Testis (tissue), 3 donors: ENCODE measurements around the gene CTF1. TPM values are rescaled to one million over a fixed set of nuclear protein-coding genes. Genes with fewer than 3 reads are reported as not detected.

ENCODE experiments used
- DNase-seq: peaks from one replicate; pipeline ENCODE4 v3.0.0-alpha.2; 2019
- H3K27ac ChIP-seq, 2 donors: fragments of 200-600 bp; sonication (generic); one replicate each; pipeline ENCODE4 v1.5.1; 2019
- H3K27me3 ChIP-seq: fragments of 200-600 bp; sonication (generic); one replicate; pipeline ENCODE4 v1.5.1; 2019
- H3K36me3 ChIP-seq: fragments of 200-600 bp; sonication (generic); one replicate; pipeline ENCODE4 v1.5.1; 2017; ENCODE audit warnings: low read depth; ENCODE audit errors: missing control alignments
- H3K4me1 ChIP-seq: fragments of 200-600 bp; sonication (generic); one replicate; pipeline ENCODE4 v1.5.1; 2019
- H3K4me3 ChIP-seq, 2 donors: fragments of 200-600 bp; sonication (generic); one replicate each; pipeline ENCODE4 v1.5.1; 2017 to 2019
- H3K9me3 ChIP-seq: fragments of 200-600 bp; sonication (generic); one replicate; pipeline ENCODE4 v1.5.1; 2017
- CTCF ChIP-seq, 3 experiments: fragments of 450-650 bp in 2 of 3; fragments of 200-600 bp in 1 of 3; sonication (generic) in 1 of 3; IDR thresholded peaks; one replicate each; pipeline ENCODE4 v1.5.1; 2016 to 2019; ENCODE audit warnings: antibody characterized with exemption in 3 of 3, mild to moderate bottlenecking in 2 of 3, moderate library complexity in 1 of 3
- POLR2A ChIP-seq: fragments of 450-650 bp; IDR thresholded peaks from one replicate; pipeline ENCODE4 v1.6.1; 2017; ENCODE audit warnings: antibody characterized with exemption, mild to moderate bottlenecking, moderate library complexity
- whole genome bisulfite sequencing, 2 donors: methylation state at CpG; one replicate each; pipeline ENCODE4 v1.1.5; 2018; 5-methylcytosine and 5-hydroxymethylcytosine counted together
- intact Hi-C: fragments of 100-400 bp; cut with DNase I; formaldehyde crosslinking; loops from one replicate; pipeline ENCODE4 v1.15.1; 2023; ENCODE audit warnings: low total_unique reads
- polyA plus RNA-seq: library from polyadenylated mRNA; stranded (reverse); fragments of 350-450 nt; fragmentation: Illumina TruSeq; extraction: RNeasy Lipid Tissue Mini Kit (QIAGEN cat#74804); gene quantifications from one replicate; pipeline ENCODE4 v1.2.3, GENCODE V29; 2014; ENCODE audit warnings: low read depth, low replicate concordance; ENCODE audit not compliant: insufficient read depth
- total RNA-seq, 2 donors: library from RNA; depleted of rRNA; stranded (reverse); fragments of >200 nt; gene quantifications; one replicate each; pipeline ENCODE4 v1.2.3, GENCODE V29; 2016

CTF1 gene
- total and polyA plus RNA-seq, 3 donors from 2014 or later = 5.6 to 9.0 (median 5.9) TPM

- H3K27ac ChIP-seq = peak overlapping the region; percentile 79 to 93
- H3K36me3 ChIP-seq = no peaks in the 10 kb centered on the region
- no peaks in the 10 kb centered on the region for H3K27me3 ChIP-seq
- H3K4me1 ChIP-seq = peaks cover 18% of the 10 kb centered on the region
- intact Hi-C loops = no loop called here
- DNase-seq = peak; percentile 58
- TF ChIP-seq CTCF (IDR thresholded peaks at IDR 0.05) (peak in 1 of 3 experiments; percentile 76), POLR2A (no peak)
- peak overlapping the region; percentile 56 to 68 for H3K4me3 ChIP-seq
- H3K9me3 ChIP-seq = no peaks in the 10 kb centered on the region
- WGBS, 2 donors = 9 to 15% methylated on average over 20 to 77 of the region's 99 CpGs
These were observed 5.9 kb downstream of the CTF1 start for GRCh38 chr16:30902029-30902972.

- TF ChIP-seq POLR2A (no peak), CTCF (IDR thresholded peaks at IDR 0.05) (no peak)
- Histone ChIP-seq H3K4me3 (peak overlapping the region in 1 of 2 donors; percentile 68), H3K9me3 (no peaks in the 10 kb centered on the region), H3K27me3 (no peaks in the 10 kb centered on the region), H3K4me1 (peaks cover 16% of the 10 kb centered on the region), H3K27ac (peak overlapping the region in 1 of 2 donors; percentile 93), H3K36me3 (no peaks in the 10 kb centered on the region)
- intact Hi-C loops = no loop called here
- 50 to 67% methylated on average over 4 of the region's 4 CpGs for WGBS, 2 donors
- no peak for DNase-seq
These were observed 6.6 kb downstream of the CTF1 start for GRCh38 chr16:30903002-30903401.

GRCh38 chr16:30903596-30903995, 7.2 kb downstream of the CTF1 start:
- no peak overlapping the region for H3K4me3 ChIP-seq
- WGBS, 2 donors = 69 to 71% methylated on average over 4 of the region's 4 CpGs
- TF ChIP-seq POLR2A = no peak
- TF ChIP-seq CTCF (IDR thresholded peaks at IDR 0.05) = no peak
- intact Hi-C loops = no loop called here
- H3K36me3 ChIP-seq = no peaks in the 10 kb centered on the region
- H3K27ac ChIP-seq = peak overlapping the region; percentile 11 to 93
- peaks cover 16% of the 10 kb centered on the region for H3K4me1 ChIP-seq
- DNase-seq = no peak
- no peaks in the 10 kb centered on the region for H3K27me3 ChIP-seq
- H3K9me3 ChIP-seq = no peaks in the 10 kb centered on the region

GRCh38 chr16:30904114-30904780, 7.8 kb downstream of the CTF1 start:
- H3K36me3 ChIP-seq = no peaks in the 10 kb centered on the region
- H3K27ac ChIP-seq = peak overlapping the region; percentile 3 to 11
- no peaks in the 10 kb centered on the region for H3K27me3 ChIP-seq
- H3K4me3 ChIP-seq = no peak overlapping the region
- H3K9me3 ChIP-seq = no peaks in the 10 kb centered on the region
- no peak for TF ChIP-seq POLR2A
- no peak for TF ChIP-seq CTCF (IDR thresholded peaks at IDR 0.05)
- 68 to 86% methylated on average over 3 to 19 of the region's 19 CpGs for WGBS, 2 donors
- DNase-seq = no peak
- intact Hi-C loops = no loop called here
- peaks cover 16% of the 10 kb centered on the region for H3K4me1 ChIP-seq
